GM18498 (cell line): Measurements from ENCODE around the gene HEPHL1.
"Not testable (repeated sequence)": the region's sequence is repeated elsewhere in the genome, so short reads cannot be mapped to it uniquely, and the experiment has no call there.

Experiments
- ATAC-seq: cut with Tn5 transposase; IDR thresholded peaks from one replicate; pipeline ENCODE4 v1.9.1; 2021; ENCODE audit warnings: mild to moderate bottlenecking, moderate library complexity; ENCODE audit not compliant: unreplicated experiment

The HEPHL1 gene, protein sequence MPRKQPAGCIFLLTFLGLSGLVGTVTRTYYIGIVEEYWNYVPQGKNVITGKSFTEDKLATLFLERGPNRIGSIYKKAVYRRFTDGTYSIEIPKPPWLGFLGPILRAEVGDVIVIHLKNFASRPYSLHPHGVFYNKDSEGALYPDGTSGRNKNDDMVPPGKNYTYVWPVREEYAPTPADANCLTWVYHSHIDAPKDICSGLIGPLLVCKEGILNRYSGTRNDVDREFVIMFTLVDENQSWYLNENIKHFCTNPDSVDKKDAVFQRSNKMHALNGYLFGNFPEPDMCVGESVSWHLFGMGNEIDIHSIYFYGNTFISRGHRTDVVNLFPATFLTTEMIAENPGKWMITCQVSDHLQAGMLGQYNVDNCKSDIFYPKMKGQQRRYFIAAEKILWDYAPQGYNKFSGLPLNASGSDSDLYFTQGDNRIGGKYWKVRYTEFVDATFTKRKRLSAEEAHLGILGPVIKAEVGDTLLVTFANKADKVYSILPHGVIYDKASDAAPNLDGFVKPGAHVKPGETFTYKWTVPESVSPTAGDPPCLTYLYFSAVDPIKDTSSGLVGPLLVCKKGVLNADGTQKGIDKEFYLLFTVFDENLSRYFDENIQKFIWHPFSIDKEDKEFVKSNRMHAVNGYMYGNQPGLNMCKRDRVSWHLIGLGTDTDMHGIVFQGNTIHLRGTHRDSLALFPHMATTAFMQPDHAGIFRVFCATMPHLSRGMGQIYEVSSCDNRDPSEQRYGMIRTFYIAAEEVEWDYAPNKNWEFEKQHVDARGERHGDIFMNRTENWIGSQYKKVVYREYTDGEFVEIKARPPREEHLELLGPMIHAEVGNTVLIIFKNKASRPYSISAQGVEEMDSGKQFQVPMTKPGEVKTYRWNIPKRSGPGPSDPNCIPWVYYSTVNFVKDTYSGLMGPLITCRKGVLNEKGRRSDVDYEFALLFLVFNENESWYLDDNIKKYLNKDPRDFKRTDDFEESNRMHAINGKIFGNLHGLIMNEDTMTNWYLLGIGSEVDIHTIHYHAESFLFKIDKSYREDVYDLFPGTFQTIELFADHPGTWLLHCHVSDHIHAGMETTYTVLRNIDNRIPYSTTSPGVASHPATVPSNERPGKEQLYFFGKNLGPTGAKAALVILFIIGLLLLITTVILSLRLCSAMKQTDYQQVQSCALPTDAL

DNA sequence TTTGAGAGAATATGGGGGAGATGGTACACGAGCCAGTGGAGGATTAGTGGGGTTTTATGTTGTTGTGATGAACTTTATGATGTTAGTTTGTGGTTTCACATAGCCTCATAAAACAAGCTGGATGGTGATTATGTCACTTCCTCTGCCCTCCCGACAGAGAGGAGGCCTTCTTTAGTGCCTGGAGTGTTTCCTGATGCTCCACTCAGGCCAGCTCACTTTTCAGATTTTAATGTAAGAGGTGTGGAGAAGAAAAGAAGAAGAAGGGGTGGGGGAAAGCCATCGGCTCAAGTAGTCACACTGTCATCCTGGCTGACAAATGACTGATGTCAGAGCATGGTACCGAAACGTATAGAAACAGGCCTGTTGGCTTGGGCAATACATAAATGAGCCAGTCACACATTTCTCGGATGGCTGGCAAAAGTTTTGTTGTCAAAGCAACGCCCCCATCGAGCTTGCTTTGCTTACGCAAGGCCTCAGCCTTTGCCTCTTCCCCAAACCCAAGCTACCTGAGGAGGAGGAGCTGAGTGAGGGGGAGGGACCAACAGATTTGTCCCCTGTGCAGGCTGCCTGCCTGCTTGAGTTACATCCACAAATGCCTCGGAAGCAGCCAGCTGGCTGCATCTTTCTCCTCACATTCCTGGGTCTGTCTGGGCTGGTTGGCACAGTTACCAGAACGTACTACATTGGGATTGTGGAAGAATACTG, at the start of gene HEPHL1:
HEPHL1 (plus strand) TSS at position 578 of the 705 bp plus-strand sequence; CDS start at position 593, 15 bp downstream.
- no peak for ATAC-seq

DNA sequence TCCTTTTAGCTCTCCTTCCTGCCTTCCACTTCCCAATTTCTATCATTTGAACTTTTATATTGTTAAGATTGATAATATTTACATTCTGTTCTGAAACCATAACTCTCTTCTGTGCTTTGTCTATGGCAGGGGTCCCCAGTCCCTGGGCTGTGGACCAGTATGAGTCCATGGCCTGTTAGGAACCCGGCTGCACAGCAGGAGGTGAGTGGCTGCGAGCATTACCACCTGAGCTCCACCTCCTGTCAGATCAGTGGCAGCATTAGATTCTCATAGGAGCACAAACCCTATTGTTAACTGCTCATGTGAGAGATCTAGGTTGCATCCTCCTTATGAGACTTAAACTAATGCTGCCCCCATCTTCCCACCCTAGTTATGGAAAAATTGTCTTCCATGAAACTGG, 48.4 kb upstream of the HEPHL1 start:
- no peak for ATAC-seq

DNA sequence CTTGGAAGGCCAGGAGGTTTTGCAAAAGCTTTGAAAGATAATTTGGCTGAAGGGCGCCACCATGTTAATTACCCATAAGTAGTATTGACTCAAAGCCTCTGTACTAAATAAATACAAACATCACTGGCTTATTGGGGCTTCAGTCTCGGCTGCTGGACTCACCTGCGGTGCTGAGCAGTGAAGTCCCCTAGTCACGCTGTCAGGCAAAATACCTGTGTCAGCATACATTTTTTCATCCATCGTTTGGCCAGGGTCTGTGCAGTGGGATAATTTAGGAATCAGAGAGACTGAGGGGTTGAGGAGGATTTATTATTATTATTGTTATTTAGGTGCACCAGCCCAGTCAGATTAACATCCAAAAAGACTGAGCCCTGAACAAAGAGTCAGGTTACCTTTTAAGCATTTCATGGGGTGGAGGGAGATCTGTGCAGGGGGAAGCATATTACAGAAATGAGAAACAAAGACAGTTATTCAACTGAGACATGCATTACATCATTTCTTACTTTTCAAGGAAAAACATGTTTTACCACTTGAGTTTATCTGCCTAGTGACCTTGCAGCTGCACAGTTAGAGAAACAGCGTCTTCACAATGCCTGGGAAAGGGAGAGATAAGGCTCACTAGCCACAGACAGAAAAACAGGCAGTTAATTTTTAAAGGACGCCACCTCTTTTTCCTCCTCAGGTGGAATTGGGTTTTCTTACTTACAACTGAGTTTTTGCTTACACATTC, 47.7 kb upstream of the HEPHL1 start:
- not testable (repeated sequence) for ATAC-seq

DNA sequence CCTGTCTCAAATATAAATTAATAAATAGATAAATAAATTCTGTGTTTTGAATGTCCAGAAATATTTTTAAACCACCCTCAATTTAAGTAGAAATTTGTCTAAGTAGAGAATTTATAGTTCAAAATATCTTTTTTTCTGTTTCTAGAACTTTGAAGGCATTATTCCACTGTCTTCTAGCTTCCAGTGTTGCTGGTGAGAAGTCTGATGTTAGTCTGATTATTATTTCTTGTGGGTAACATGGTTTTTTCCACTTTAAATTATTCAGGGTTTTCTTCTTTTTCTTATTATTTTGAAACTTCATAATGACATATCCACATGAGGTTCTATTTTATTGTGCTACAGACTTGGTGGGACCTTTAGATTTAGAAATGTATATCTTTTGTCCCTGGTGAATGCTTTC, 46.4 kb upstream of the HEPHL1 start:
- no peak for ATAC-seq

DNA sequence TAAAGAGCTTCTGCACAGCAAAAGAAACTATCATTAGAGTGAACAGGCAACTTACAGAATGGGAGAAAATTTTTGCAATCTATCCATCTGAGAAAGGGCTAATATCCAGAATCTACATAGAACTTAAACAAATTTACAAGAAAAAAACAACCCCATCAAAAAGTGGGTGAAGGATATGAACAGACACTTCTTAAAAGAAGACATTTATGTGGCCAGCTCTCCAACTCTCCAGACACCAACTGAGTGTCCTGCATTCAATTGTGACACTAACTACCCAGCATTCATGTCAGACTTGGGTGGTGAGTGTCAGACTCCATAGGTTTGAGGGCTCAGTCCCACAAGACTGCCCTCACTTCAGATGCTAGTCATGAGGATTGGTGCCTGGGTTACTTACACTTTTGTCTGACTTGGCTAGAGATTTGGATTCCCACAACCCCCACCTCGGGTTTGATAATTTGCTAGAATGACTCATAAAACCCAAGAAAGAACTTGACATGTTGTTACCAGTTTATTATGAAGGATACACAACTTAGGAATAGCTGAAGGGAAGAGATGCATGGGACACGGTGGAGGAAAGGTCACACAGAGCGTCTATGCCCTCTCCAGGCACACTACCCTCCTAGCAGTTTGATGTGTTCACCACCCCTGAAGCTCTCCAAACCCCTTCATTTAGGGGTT, 44.4 kb upstream of the HEPHL1 start:
- ATAC-seq, result not testable (repeated sequence)

DNA sequence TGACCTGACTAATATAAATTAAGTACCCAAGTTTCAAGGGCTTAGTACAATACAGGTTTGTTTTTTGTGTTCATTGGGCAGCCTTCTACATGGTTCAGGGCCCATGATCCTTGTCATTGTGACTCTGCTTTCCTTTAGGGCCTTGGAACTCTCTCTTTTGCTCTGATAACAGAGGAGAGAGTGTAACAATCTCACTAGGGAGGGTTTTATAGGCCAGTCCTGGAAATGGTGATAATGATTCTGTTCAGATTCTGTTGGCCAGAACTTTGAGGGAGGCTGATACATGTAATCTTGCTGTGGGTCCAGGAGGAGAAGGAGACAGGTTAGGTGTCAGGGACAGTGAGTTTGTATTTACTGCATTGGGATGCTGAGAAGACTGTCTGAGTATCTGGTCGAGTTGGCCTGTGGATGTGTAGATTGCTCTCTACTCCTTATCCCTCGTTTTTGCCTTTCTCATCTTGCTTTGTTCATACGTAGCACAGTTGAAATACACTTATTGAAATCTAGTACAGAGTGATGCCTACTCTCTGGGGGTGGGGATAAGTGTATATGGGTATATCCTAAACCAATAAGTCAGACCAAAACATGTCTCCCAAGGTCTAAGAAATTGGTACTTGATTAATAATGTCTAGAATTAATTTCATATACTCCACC, 37.5 kb upstream of the HEPHL1 start:
- no peak for ATAC-seq

DNA sequence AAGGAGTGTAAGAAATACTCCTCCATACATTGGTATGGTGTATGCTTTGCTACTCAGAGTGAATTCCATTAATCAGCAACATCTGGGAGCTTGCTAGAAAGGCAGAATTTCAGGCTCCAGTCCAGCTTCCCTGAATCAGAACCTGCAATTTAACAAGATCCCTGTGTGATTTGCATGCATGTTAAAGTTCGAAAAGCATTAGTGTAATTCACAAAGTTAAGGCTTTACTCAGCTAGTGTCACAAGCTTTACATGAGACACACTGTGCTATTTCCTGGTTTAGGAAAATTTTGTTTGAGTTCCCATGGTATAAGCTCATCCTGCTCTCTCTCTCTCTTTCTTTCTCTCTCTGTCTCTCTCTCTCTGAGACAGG, 37.0 kb upstream of the HEPHL1 start:
- no peak for ATAC-seq

DNA sequence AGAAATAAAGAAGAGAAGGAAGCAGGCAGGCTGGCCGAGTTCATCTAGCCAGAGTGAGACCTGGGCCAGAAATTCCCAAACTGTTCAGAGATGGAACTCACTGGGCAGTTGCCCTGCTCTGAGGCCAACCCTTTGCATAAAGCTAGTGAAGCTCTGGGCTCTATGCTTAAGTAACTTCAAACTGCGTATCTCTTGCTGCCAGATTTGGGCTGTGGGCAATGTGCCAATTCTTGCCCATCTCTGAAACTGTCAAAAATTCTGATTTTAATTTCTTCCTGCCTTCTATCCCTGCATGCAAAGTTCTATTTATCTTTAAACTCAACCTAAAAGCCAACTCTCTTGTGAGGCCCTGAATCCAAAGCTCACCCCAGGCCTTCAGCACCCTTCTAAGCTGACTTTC, 36.2 kb upstream of the HEPHL1 start:
- ATAC-seq, result no peak

DNA sequence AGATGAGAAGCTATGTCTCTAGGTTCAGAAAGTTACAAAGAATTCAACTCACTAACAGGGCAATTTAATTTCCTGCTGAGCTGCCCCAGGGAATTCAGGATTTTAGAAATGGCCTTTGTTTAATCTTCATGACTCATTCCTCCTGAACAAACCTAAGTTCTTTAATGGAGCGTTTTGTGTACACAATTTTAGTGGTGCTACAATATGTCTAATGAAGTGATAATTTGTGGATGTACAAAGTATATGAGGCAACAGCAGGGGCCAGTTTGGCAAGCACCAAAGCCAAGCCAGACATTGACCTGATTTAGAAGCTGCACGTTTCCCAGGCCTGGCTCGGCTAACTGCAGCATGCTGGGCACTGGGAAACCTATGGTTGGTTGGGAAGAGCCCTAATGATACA, 34.4 kb upstream of the HEPHL1 start:
- ATAC-seq, result no peak

DNA sequence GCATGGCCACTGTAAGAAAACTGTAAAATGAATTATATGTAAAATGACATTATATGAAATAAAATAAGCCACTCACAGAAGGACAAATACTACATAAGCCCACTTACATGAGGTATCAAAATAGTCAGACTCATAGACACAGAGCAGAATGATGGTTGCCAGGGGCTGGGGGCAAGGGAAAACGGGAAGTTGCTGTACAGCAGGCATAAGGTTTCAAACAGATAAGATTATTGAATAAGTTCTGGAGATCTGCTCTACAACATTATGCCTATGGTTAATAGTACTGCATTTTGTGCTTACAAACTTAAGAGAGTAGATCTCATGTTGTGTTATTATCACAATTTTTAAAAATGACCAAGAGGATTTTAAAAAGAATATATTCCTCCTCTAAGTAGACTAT, 32.7 kb upstream of the HEPHL1 start:
- no peak for ATAC-seq

DNA sequence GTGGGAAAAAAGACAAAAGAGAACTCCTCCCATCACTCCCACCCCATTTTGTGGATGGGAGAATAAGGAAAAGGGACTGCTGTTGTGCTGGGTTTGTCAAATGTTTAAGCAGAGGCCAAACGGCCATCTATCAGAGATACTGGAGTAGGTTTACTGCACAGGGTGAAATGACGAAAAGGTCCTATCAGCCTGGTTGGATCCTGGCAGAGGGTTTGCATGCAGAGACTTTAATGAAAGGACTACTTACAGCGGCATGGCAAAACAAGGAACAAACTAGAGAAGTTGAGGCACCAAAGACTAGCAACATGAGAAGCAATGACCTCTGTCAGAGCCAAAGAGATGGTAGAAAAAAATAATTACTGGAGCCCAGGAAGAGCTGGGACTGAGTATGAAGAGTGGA, 32.2 kb upstream of the HEPHL1 start:
- no peak for ATAC-seq

DNA sequence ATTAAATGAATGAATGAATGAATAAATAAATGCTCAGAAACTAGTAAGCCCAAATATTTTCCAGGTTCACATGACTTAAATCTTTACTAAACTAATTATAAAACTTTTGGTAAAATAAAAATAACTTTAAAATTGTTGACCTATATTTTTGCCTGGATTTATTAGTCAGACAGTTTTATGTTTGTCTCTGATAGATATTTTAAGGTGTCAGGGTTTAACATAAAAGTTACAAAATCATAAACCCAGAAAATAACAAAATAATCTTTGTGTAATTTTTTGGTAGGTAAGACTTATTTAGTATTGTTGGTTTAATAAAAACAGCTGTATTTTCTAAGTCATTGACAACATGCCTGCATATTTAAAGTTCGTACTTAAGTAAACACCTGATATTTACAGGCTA, 27.4 kb upstream of the HEPHL1 start:
- no peak for ATAC-seq

DNA sequence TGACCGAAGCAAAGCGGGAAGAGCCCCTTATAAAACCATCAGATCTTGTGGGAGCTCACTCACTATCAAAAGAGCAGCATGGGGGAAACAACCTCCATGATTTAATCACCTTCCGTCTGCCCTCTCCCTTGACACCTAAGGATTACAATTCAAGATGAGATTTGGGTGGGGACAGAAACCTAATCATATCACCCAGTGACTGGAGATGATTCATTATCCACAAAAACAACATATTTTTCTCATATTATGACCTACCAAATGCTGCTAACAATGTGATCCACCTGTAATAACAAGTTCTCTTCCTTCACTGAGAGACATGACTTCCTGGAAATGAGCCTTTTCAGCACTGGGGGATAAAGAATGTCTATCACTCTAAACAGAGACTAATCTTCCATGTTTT, 23.4 kb upstream of the HEPHL1 start:
- ATAC-seq, result no peak

DNA sequence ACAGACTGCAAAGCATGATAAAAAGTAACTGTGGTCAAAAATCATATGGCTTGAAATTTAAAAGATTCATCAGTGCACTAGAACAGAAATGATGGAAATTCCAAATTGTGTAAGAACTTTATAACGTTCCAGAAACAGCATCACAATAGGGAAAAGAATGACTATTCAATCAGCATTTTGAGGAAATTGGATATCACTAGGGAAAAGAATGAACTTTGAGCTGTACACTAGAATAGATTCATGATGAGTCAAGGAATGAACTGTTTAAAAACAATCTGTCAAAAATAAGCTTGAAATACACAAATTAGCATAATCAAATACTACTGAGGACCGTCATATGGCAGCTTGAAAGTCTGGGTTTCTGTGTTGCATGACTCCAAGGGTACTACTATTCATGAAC, 20.5 kb upstream of the HEPHL1 start:
- ATAC-seq, result no peak

DNA sequence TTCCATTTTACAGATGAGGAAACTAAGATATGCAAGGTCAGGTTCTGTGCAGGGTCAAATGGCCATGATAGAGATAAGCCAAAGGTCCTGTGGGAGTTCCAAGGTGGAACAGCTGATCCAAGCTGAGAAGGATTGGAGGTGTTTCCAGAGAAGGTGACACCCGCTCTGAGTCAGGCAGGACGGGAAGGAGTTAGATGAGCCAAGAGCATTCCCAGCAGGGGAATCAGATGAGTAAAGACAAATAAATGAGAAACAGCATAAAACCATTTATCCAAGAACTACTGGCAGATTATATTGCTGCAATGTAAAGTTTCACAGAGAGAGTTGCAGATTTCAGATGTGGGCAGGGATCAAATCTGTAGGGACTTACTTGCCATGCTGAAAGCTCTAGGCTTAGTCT, 18.9 kb upstream of the HEPHL1 start:
- no peak for ATAC-seq

DNA sequence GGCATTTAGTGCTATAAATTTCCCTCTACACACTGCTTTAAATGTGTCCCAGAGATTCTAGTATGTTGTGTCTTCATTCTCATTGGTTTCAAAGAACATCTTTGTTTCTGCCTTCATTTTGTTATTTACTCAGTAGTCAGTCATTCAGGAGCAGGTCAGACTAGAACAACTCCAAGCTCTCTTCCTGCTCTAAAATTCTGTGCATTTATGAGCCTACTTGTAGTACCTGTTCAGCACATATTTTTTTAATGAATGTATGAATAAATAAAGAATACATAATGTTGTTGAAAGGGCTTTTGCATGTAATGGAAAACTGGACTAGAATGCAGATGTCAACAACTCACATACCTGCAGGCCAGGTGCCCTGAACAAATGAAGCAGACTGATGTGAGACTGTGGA, 13.7 kb upstream of the HEPHL1 start:
- no peak for ATAC-seq

DNA sequence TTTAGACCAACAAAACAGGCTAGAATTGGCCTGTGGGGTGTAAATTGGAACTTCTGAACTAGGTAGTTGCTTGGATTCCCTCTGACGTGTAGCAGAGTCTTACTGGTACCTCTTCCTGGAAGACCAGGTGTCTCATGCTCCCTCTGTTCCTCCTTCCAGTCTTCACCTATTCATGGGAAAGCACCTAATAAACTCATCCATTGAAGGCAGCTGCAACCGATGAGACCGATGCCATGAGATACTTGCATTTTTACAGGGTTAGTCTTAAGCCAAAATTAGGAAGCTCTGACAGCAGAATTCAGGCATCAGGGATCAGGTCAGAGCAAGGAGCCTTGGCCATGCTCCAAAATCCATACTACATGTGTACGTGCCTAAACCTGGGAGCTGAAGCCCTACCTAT, 13.2 kb upstream of the HEPHL1 start:
- no peak for ATAC-seq

DNA sequence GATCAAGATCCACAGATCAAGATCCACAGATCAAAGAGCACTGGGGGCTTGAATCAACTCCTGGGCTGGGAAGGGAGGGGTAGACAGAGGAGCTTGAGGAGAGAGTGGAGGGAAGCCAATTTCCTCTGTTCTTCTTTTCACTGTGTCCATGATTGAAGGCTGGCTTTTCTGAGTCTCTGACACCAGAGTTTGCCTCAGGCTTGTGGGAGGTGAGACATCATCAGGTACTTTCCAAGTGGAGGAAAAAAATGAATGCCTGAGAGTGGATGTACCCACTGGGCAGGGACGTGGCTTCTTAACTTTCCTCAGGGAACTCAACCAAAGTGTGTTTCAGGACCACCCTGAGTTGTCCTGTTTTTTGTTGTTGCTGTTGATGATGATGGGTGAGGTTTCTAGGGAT, 11.0 kb upstream of the HEPHL1 start:
- no peak for ATAC-seq

DNA sequence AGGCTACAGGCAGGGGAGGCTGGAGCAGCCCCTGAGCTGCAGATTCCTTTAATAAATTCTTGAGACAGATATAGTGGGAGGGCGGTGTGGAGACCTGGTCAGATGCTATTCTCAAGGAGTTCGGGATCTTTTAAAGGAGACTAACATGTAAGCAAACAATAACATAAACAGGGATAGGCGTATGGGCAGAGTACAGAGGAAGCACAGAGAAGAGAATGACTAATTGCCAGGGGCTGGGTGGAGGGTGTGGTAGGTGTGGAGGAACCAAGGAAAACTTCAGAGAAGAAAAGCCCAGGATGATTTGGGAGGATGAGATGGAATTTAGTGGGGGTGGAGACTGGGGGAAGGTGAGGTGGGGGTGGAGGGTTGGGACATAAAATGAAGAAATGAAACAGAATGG, 9.7 kb upstream of the HEPHL1 start:
- no peak for ATAC-seq
